NCI-H1694 (cell line): ENCODE measurements around the gene HOXA13.

Experiments
- DNase-seq: peaks from one replicate; lab custom pipeline; 2025; lab: John Stamatoyannopoulos, UW

Gene HOXA13

GRCh38 chr7:27237735-27238334, 37.9 kb upstream of the HOXA13 start:
- DNase-seq: no peak

DNA sequence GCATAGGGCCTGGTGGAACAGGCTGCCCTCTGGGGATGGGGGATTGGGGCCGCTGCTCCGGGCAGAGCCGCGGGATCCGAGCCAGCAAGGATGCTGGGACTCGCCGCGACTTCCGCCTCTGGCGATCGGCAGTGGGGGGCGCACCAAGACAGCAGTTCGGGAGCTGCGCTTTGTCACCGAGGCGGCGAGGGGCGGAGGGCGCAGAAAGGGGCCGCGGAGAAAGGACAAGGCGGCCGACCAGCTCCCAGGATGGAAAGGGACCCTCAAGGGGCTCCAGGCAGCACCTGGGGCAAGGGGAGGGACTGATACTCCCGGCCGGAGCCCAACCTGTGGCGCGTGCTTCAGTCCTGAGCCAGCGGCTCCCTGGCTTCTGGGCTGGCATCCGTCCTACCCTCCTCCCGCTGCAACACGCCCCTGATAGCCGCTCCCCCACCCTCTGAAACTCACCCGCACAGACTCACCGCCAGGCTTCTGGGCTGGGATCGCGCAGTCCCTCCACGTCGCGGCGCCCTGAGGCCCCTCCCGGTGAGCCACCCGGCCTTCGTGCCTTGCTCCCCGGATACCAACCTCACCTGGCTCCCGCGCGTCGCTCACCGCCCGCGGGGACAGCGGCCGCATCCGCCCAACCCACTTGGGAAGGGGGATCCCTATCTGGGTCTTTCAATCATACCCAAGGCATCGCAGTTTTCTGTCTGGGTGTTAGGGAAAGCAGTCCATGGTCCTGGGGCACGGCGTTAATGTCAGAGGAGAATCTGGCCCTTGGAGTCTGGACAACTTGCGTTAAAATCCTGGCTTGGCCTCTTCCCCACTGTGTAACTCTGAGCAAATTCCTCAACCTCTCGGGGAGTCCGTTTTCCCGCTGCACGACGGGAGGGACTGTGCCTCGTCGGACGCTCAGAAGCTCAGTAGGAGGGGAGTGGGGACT, 35.8 kb upstream of the HOXA13 start:
- DNase-seq: peak; percentile 63

- DNase-seq: no peak
These were observed 29.6 kb upstream of the HOXA13 start for GRCh38 chr7:27229448-27229847.

- no peak for DNase-seq
These were observed 25.4 kb upstream of the HOXA13 start for GRCh38 chr7:27224983-27225934.

GRCh38 chr7:27223941-27224575, 24.2 kb upstream of the HOXA13 start:
- DNase-seq: no peak

GRCh38 chr7:27221201-27221797, 21.4 kb upstream of the HOXA13 start:
- DNase-seq: no peak

DNA sequence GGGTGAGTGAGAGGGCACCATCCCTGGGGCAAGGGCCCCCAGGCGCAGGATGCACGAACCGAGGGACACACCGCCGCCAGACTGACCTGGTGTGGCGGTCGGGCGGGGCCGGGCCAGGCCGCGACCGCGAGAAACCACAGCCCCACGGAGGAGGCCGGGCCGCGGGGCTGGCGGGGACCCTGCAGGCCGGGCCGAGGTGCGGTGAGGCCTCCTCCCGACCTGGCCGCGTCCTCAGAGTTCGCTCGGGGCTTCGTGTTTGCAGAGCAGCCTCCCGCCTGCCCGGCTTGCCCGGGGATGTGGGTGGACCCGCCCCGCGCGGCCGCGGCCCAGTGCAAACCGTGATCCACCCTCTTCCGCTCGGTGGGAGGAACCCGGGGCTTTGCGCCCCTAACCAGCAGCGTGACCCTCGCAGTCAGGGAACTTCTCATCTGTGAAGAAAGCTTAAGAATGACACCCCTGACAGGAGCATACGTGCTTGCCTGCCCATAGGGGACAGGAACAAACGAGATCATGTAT, 20.6 kb upstream of the HOXA13 start:
- no peak for DNase-seq

DNA sequence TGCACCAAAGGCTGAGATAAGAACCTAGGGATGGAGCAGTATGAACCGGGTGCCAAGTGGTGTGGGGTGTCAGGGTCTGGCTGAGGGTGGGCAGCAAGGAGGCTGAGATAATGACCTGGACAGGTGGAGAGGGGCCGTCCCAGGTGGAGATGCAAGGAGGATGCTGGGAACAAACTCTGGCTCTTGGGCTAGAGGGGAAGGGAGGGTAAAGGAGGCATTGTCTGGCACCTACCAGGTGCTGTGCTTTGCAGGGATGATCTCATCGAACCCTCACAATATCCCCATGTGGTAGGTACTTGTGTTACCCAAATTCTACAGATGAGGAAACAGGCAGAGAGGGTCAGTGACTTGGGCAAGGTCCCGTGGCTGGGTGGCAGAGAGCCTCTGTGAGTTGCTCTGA, 19.9 kb upstream of the HOXA13 start:
- no peak for DNase-seq

GRCh38 chr7:27217951-27218350, 18.1 kb upstream of the HOXA13 start:
- DNase-seq: no peak

DNA sequence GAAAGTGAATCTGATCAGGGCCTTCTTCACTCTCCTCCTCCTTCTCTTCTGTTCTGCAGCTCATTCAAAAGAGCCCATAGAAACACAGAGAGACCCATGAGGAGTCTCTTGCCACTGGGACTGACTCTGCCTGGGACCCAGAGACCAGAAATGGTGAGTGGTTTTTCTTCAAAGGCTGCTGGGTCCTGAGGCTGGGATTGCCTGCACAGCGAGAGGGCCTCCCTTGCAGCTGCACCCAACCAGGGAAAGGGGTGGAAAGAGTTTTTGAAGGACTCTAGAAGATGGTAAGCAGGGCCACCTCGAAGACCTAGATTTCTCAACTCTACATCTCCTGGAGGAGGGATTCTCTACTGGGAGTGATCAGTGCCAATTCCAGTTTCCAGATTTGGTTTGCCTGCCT, 15.5 kb upstream of the HOXA13 start:
- no peak for DNase-seq

DNA sequence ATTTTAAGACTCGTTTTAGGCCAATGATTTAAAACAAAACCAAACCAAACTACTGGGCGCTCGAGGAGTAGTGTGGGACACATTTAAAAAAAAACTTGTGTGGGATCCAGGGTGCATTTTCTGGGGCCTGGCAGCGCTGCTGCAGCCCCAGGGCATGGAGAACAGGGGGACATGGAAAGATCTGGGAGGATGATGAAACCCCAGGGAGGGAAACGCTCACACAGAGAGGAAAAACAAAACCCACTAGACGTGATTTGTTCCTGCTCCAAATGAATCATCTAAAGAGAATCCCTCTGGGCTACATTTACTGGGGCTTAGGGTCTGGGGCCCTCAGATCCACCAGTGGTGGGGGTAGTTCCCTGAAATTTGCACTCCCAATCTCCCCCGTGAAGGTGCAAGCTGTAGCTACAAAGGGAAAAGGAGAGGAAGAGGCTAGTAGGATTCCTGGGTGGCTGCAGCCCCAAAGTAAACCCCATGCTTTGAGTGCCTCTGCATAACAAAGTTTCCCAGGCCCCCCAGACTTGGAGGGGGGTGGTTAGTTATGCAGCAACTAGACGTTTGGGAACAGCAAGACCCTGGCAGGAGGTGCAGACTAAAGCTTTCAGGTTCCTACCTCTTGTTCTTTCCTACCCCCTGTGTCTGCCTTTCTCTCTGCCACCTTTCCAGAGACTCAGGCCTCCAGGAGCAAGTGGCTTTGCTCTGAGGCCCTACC, 14.5 kb upstream of the HOXA13 start:
- DNase-seq: no peak

GRCh38 chr7:27213433-27214238, 13.7 kb upstream of the HOXA13 start:
- DNase-seq: no peak

- no peak for DNase-seq
These were observed 12.9 kb upstream of the HOXA13 start for GRCh38 chr7:27212497-27213432.

DNA sequence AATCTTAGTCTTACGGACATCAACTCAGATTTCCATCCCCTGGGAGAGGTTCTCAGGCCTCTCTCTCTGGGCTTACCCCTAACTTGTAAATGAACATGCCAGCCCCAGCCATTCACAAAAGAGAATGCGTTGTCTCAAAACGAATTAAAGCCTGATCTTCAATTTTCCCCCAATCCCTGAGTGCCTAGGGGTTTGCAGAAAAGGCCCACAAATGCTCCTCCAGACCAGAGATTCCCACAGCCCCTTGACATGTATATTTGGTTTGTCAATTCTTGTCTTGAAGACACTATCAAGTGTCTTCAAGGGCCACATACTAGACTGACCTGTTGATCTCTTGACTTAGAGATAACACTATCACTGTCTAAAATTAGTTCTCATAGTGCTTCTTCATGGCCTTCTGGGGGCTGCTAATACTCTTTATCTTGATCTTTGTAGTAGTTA, 11.9 kb upstream of the HOXA13 start:
- DNase-seq: no peak

DNA sequence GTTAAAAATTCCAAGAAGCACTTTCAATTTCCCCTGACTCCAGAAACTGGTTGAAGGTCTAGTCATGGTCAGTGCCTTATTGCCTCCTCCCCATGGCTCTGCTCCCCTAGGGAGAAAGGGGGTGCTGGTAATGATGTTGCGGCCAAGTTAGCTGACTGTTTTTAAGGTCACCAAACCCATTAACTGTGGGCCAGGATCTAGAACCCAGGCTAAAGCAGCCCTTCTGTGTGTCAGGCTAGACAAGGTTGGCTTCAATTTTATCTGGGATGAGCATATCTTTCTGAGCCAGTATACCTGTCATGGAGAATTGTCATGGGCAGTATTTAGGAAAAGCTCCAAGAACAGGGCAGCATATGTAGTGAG, 11.2 kb upstream of the HOXA13 start:
- DNase-seq: no peak

- DNase-seq: no peak
These were observed 10.7 kb upstream of the HOXA13 start for GRCh38 chr7:27210441-27211083.

DNA sequence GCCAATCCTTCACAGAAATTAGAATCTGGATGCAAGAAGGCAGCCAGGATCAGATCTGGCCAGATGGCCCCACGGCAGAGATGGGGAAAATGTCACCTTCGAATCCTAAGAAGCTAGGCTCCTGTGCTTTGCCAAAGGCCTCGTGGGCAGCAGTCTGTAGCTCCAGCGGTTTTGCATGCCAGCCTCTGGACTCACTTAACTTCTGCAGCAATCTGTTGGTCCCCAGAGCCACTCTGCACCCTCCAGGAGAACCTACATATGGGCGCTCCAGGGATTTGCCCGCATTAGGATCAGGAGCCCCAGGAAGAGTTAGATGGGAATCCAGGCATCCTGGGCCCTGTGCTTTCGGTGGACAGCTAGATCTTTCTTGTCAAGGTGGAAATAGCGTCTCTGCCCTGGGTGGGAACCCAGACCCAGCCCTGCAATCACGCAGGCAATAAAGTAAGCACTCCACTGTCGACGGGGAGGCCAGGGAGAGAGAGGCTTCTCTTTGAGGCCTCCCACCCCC, 10.1 kb upstream of the HOXA13 start:
- DNase-seq: no peak

- DNase-seq: no peak
These were observed 9.1 kb upstream of the HOXA13 start for GRCh38 chr7:27208998-27209397.
